GM21528 (cell line): ENCODE data around the gene SERPINA5.

ENCODE experiments used
- ATAC-seq: cut with Tn5 transposase; IDR thresholded peaks from one replicate; pipeline ENCODE4 v1.9.1; 2021; ENCODE audit warnings: mild to moderate bottlenecking, moderate library complexity; ENCODE audit not compliant: unreplicated experiment, low FRiP score

The SERPINA5 gene

GRCh38 chr14:94581127-94581999 lies at the start of gene SERPINA5:
TSS of gene SERPINA5 (plus strand) at chr14:94581426. CDS start at chr14:94587363, 5,937 bp downstream.
- no peak for ATAC-seq

- no peak for ATAC-seq
Measured at GRCh38 chr14:94532447-94532846, 48.8 kb upstream of the SERPINA5 start.

- ATAC-seq = no peak
Measured at GRCh38 chr14:94535506-94535905, 45.7 kb upstream of the SERPINA5 start.

- no peak for ATAC-seq
Measured at GRCh38 chr14:94536836-94537235, 44.4 kb upstream of the SERPINA5 start.

- no peak for ATAC-seq
Measured at GRCh38 chr14:94538070-94538740, 43.0 kb upstream of the SERPINA5 start.

- no peak for ATAC-seq
Measured at GRCh38 chr14:94539181-94539580, 42.0 kb upstream of the SERPINA5 start.

- ATAC-seq = no peak
Measured at GRCh38 chr14:94540031-94540794, 41.0 kb upstream of the SERPINA5 start.

GRCh38 chr14:94541234-94541975 lies 39.8 kb upstream of the SERPINA5 start:
- no peak for ATAC-seq

GRCh38 chr14:94542111-94542810 lies 39.0 kb upstream of the SERPINA5 start:
- ATAC-seq = no peak

GRCh38 chr14:94542811-94543440 lies 38.3 kb upstream of the SERPINA5 start:
- no peak for ATAC-seq

GRCh38 chr14:94543449-94544124 lies 37.6 kb upstream of the SERPINA5 start:
- ATAC-seq = no peak

GRCh38 chr14:94544726-94545125 lies 36.5 kb upstream of the SERPINA5 start:
- no peak for ATAC-seq

GRCh38 chr14:94545131-94545841 lies 35.9 kb upstream of the SERPINA5 start:
- ATAC-seq = no peak

GRCh38 chr14:94547151-94547680 lies 34.0 kb upstream of the SERPINA5 start:
- ATAC-seq = no peak

- no peak for ATAC-seq
Measured at GRCh38 chr14:94547726-94548125, 33.5 kb upstream of the SERPINA5 start.

- no peak for ATAC-seq
Measured at GRCh38 chr14:94548131-94548998, 32.9 kb upstream of the SERPINA5 start.
